Upper lobe of left lung (tissue), 6 donors: ENCODE data around the gene GPR176. TPM values are rescaled to one million over a fixed set of nuclear protein-coding genes. Genes with fewer than 3 reads are reported as not detected.

Source experiments
- ATAC-seq, 2 donors: fragments of 200-7000 bp; cut with Tn5 transposase; one replicate each; pipeline ENCODE4 v1.9.1; 2022; ENCODE audit warnings: mild to moderate bottlenecking in 2 of 2, moderate library complexity in 2 of 2; ENCODE audit not compliant: low FRiP score in 2 of 2
- DNase-seq, 2 donors: peaks; one replicate each; pipeline ENCODE4 v3.0.0-alpha.2; 2019 to 2020
- H3K27ac ChIP-seq, 4 donors: fragments of 200-600 bp; sonication (generic); one replicate each; pipeline ENCODE4 v1.5.1; 2016 to 2019
- H3K27me3 ChIP-seq, 4 donors: fragments of 200-600 bp; sonication (generic); one replicate each; pipeline ENCODE4 v1.5.1; 2017 to 2019
- H3K36me3 ChIP-seq, 4 donors: fragments of 200-600 bp; sonication (generic); one replicate each; pipeline ENCODE4 v1.5.1; 2016 to 2019
- H3K4me1 ChIP-seq, 4 donors: fragments of 200-600 bp; sonication (generic); one replicate each; pipeline ENCODE4 v1.5.1; 2018 to 2019
- H3K4me3 ChIP-seq, 4 donors: fragments of 200-600 bp; sonication (generic); one replicate each; pipeline ENCODE4 v1.5.1; 2017 to 2019; ENCODE audit warnings: mild to moderate bottlenecking in 2 of 4, moderate library complexity in 1 of 4
- H3K9me3 ChIP-seq, 4 donors: fragments of 200-600 bp; sonication (generic); one replicate each; pipeline ENCODE4 v1.5.1; 2018 to 2019
- EP300 ChIP-seq, 4 donors: sonication (generic); formaldehyde crosslinking; IDR thresholded peaks; one replicate each; pipeline ENCODE4 v1.5.1; 2017; ENCODE audit warnings: antibody characterized with exemption in 4 of 4, control low read depth in 2 of 4
- POLR2A ChIP-seq, 4 donors: fragments of 450-650 bp; IDR thresholded peaks; one replicate each; pipeline ENCODE4 v1.5.1; 2016 to 2017; ENCODE audit warnings: antibody characterized with exemption in 4 of 4, mild to moderate bottlenecking in 2 of 4
- POLR2AphosphoS5 ChIP-seq, 2 donors: sonication (generic); formaldehyde crosslinking; IDR thresholded peaks; one replicate each; pipeline ENCODE4 v1.5.1; 2017; ENCODE audit warnings: antibody characterized with exemption in 2 of 2
- WGBS, 2 donors: methylation state at CpG; one replicate each; pipeline ENCODE4 v1.1.5; 2017 to 2018; 5-methylcytosine and 5-hydroxymethylcytosine counted together
- total RNA-seq, 6 donors: library from RNA; depleted of rRNA in 4 of 6; stranded (reverse); fragments of >200 nt in 4 of 6; gene quantifications; one replicate each; pipeline versions ENCODE4 v1.1.0 to v1.2.1, GENCODE V29; 2016 to 2021
- TF ChIP-seq, protein P1 (sequence below), 6 experiments: fragments of 450-650 bp in 4 of 6; fragments of 200-600 bp in 2 of 6; sonication (generic) in 2 of 6; IDR thresholded peaks; one replicate each; pipeline ENCODE4 v1.5.1; 2016 to 2019; ENCODE audit warnings: antibody characterized with exemption in 6 of 6
- donor health status: DM: no; HTN: no; CAD: no; lungs with moderate emphysema.
- donor health status: DM: no; HTN: yes; CAD: no; lungs with severe emphysema.

GPR176 gene
- total RNA-seq, 6 donors from 2014 or later: 1.4 to 12.0 (median 4.9) TPM

DNA sequence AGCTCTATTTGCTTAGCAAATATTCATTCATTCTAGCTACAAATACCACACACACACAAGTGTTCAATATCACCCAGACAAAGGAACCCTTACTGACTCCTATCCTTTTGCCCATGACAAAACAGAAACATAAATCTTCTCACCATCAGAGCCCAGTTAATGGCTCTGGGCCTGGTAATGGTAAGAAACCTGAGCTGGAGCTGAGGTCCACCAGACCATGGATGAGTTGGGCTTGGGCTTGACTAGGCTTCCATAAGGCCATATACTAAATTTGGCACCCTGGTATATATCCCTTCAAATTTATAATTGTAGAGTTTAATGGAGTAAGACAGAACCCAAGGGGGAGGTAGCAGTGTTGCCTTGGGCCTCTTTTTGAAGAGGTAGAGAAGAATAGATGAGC is 29.4 kb downstream of the GPR176 start:
- ATAC-seq (no peak), DNase-seq (no peak)
- Histone ChIP-seq H3K4me1 (peaks cover 0 to 6% (median 5%) of the 10 kb centered on the region in 4 donors), H3K27me3 (no peaks in the 10 kb centered on the region), H3K27ac (no peak overlapping the region), H3K36me3 (no peaks in the 10 kb centered on the region), H3K4me3 (no peak overlapping the region), H3K9me3 (no peaks in the 10 kb centered on the region)
- TF ChIP-seq EP300 (IDR thresholded peaks at IDR 0.05) (no peak), POLR2AphosphoS5 (IDR thresholded peaks at IDR 0.05) (no peak), POLR2A (IDR thresholded peaks at IDR 0.05) (no peak)
- TF ChIP-seq, protein P1, sequence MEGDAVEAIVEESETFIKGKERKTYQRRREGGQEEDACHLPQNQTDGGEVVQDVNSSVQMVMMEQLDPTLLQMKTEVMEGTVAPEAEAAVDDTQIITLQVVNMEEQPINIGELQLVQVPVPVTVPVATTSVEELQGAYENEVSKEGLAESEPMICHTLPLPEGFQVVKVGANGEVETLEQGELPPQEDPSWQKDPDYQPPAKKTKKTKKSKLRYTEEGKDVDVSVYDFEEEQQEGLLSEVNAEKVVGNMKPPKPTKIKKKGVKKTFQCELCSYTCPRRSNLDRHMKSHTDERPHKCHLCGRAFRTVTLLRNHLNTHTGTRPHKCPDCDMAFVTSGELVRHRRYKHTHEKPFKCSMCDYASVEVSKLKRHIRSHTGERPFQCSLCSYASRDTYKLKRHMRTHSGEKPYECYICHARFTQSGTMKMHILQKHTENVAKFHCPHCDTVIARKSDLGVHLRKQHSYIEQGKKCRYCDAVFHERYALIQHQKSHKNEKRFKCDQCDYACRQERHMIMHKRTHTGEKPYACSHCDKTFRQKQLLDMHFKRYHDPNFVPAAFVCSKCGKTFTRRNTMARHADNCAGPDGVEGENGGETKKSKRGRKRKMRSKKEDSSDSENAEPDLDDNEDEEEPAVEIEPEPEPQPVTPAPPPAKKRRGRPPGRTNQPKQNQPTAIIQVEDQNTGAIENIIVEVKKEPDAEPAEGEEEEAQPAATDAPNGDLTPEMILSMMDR (IDR thresholded peaks at IDR 0.05): no peak

DNA sequence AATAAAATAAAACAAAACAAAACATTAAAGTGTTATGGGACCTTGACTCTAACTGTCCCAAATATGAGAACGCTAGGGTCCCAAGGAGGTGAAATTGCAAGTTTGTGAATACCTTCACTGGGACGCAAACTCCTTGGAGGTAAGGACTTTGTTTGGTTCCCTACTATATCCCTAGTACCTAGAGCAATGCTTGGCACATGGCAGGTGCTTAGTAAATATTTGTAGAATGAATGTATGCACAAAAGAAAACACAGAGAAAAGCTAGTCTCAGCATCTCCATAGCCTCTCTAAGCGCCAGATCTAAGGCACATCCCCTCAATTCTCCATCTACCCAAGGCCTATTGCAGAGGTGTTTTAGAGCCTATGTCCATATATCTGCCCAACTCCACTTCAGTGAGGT is 30.5 kb downstream of the GPR176 start:
- TF ChIP-seq POLR2AphosphoS5 (IDR thresholded peaks at IDR 0.05) (no peak), EP300 (IDR thresholded peaks at IDR 0.05) (no peak), POLR2A (IDR thresholded peaks at IDR 0.05) (no peak)
- TF ChIP-seq, protein P1 (IDR thresholded peaks at IDR 0.05): no peak
- Histone ChIP-seq H3K27ac (no peak overlapping the region), H3K4me3 (no peak overlapping the region), H3K27me3 (no peaks in the 10 kb centered on the region), H3K36me3 (no peaks in the 10 kb centered on the region), H3K9me3 (no peaks in the 10 kb centered on the region), H3K4me1 (peaks cover 0 to 9% (median 5%) of the 10 kb centered on the region in 4 donors)
- ATAC-seq: no peak
- DNase-seq: no peak
- WGBS, 2 donors: 94 to 100% methylated on average over 3 of the region's 3 CpGs

DNA sequence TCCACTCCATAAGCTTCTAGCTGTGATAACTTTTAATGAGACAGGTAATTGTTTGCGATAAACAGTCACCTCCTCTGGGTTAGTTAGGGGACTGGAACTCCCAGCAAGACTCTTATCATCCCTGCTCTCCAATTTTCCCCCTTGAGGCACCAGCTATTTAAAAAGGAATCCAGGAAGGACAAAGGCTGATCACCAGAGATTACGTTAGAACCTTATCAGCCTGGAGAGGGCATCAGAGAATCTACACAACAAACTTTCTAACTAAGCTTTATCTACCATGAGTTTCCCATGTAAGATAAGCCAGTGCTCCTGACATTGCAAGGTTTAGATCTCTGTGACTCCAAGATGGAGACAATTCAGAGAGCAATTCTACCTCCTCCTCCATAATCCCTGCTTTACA is 31.3 kb downstream of the GPR176 start:
- Histone ChIP-seq H3K36me3 (no peaks in the 10 kb centered on the region), H3K4me3 (no peak overlapping the region), H3K27me3 (no peaks in the 10 kb centered on the region), H3K9me3 (no peaks in the 10 kb centered on the region), H3K27ac (no peak overlapping the region), H3K4me1 (peaks cover 0 to 9% (median 5%) of the 10 kb centered on the region in 4 donors)
- TF ChIP-seq EP300 (IDR thresholded peaks at IDR 0.05) (no peak), POLR2A (IDR thresholded peaks at IDR 0.05) (no peak), POLR2AphosphoS5 (IDR thresholded peaks at IDR 0.05) (no peak)
- TF ChIP-seq, protein P1 (IDR thresholded peaks at IDR 0.05): no peak
- 66 to 71% methylated on average over 2 of the region's 2 CpGs for WGBS, 2 donors
- no peak for ATAC-seq
- DNase-seq: no peak

DNA sequence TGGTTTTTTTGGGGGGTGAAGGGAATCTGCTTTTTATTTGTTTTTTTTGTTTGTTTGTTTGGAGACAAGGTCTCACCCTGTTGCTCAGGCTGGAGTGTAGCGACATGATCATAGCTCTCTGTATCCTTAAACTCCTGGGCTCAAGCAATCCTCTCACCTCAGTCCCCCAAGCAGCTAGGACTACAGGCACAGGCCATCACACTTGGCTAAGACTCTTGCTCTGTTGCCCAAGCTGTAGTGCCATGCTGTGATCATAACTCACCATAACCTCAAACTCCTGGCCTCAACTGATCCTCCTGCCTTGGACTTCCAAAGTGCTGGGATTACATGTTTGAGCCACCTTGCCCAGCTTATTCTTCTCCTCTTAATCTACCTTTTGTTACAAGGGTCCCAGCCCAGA is 31.8 kb downstream of the GPR176 start:
- TF ChIP-seq, protein P1 (IDR thresholded peaks at IDR 0.05): no peak
- TF ChIP-seq EP300 (IDR thresholded peaks at IDR 0.05) (no peak), POLR2A (IDR thresholded peaks at IDR 0.05) (no peak), POLR2AphosphoS5 (IDR thresholded peaks at IDR 0.05) (no peak)
- H3K9me3 ChIP-seq: no peaks in the 10 kb centered on the region
- no peaks in the 10 kb centered on the region for H3K27me3 ChIP-seq
- no peak for ATAC-seq
- no peak overlapping the region for H3K27ac ChIP-seq
- WGBS, 2 donors: 82 to 84% methylated on average over 1 of the region's 1 CpG
- peaks cover 0 to 9% (median 5%) of the 10 kb centered on the region in 4 donors for H3K4me1 ChIP-seq
- H3K4me3 ChIP-seq: no peak overlapping the region
- no peaks in the 10 kb centered on the region for H3K36me3 ChIP-seq
- DNase-seq: no peak

DNA sequence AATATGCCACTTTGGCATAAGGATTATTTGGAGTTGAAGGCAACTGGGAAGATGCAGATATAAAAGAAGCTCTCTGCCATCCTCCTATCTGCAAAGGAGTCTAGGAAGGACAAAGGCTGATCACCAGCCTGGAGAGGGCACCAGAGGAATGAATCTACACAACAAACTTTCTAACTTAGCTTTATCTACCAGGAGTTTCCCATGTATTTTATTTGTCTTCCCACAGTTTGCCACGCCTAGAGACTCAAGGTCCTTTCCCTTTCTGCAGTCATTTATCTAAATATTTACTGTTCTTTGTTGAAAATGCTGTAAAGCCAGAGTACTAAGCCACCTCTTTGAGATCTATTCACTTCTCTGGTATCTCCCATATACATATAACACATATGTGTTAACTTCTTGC is 32.2 kb downstream of the GPR176 start:
- ATAC-seq (peak; percentile 42 to 57), DNase-seq (peak in 1 of 2 donors; percentile 30)
- no peaks in the 10 kb centered on the region for H3K36me3 ChIP-seq
- no peaks in the 10 kb centered on the region for H3K27me3 ChIP-seq
- H3K4me3 ChIP-seq: no peak overlapping the region
- WGBS, 2 donors: 13 to 23% methylated on average over 1 of the region's 1 CpG
- TF ChIP-seq, protein P1 (IDR thresholded peaks at IDR 0.05): peak in 3 of 6 experiments; percentile 15 to 40 (median 33)
- TF ChIP-seq EP300 (IDR thresholded peaks at IDR 0.05): no peak
- H3K9me3 ChIP-seq: no peaks in the 10 kb centered on the region
- no peak overlapping the region for H3K27ac ChIP-seq
- H3K4me1 ChIP-seq: peaks cover 0 to 9% (median 5%) of the 10 kb centered on the region in 4 donors
